ENCODE data around the gene VSNL1.

GRCh38 chr2:17541531-17541950 lies 1.0 kb downstream of the VSNL1 start:
- TF ChIP-seq CTCF (conservative IDR thresholded peaks at IDR 0.05; ENCODE audit: low read depth in 2 of 2): no peak
- no peak for TF ChIP-seq EZH2phosphoT487 (IDR thresholded peaks at IDR 0.05; ENCODE audit: unreplicated experiment)
- no peak for TF ChIP-seq ZNF462 (CRISPR knock-in tag; IDR thresholded peaks at IDR 0.05)
- TF ChIP-seq CREB1 (CRISPR knock-in tag; IDR thresholded peaks at IDR 0.05; ENCODE audit: low read depth): no peak
- TF ChIP-seq POLR2AphosphoS5 (IDR thresholded peaks at IDR 0.05; ENCODE audit: low read depth): no peak
- TF ChIP-seq EZH2 (IDR thresholded peaks at IDR 0.05; ENCODE audit: low read depth, unreplicated experiment): no peak
- TF ChIP-seq REST (IDR thresholded peaks at IDR 0.05; ENCODE audit: unreplicated experiment): no peak
- no peak for TF ChIP-seq JUNB (IDR thresholded peaks at IDR 0.05; ENCODE audit: unreplicated experiment)
- TF ChIP-seq ETS1 (IDR thresholded peaks at IDR 0.05): no peak
- no peak for TF ChIP-seq ZNF331 (CRISPR knock-in tag; IDR thresholded peaks at IDR 0.05; ENCODE audit: low read depth)

All from GM23338 (cell line).